K562 (cell line): ENCODE results near the gene COL4A4. TPM values are rescaled to one million over a fixed set of nuclear protein-coding genes. Genes with fewer than 3 reads are reported as not detected.

Source experiments
- ATAC-seq: fragments of 200-7000 bp; cut with Tn5 transposase; 3 replicates; pipeline ENCODE4 v1.9.1; 2020; ENCODE audit warnings: moderate library complexity
- BruUV-seq: library from RNA; stranded (reverse); fragments of 400-500 nt; replicated peaks from 2 replicates; lab custom pipeline; 2021; lab: Mats Ljungman, UMichigan
- CTCF ChIA-PET: fragments of 300-600 bp; formaldehyde crosslinking; extraction: SDS; loops from one replicate; lab custom pipeline; 2021; ENCODE audit warnings: low intra/inter-chr PET ratio; lab: Yijun Ruan, JAX
- POLR2A ChIA-PET: fragments of 300-600, 350-650 bp; sonication (Branson Sonifier 250); formaldehyde crosslinking; extraction: SDS; loops from one replicate; lab custom pipeline; 2021; ENCODE audit warnings: antibody characterized with exemption, inconsistent platforms; lab: Yijun Ruan, JAX
- DNase-seq, 4 experiments: peaks; one replicate each; pipeline versions ENCODE4 v3.0.0 to v3.0.0-alpha.2; 2011 to 2018; ENCODE audit warnings: low spot score in 3 of 4, mixed read lengths in 3 of 4; ENCODE audit errors: extremely low read depth in 1 of 4
- FAIRE-seq: peaks from 2 replicates; lab custom pipeline; 2011; peaks lifted over from hg19 to GRCh38; lab: Jason Lieb, UNC
- H2AFZ ChIP-seq: 2 replicates; pipeline ENCODE4 v1.6.0; 2011; ENCODE audit warnings: low read depth, low read length, control low read depth, inconsistent platforms
- H3K27ac ChIP-seq: fragments of 200-600 bp; 3 replicates; pipeline ENCODE4 v1.8.0; 2011; ENCODE audit warnings: low read depth, mild to moderate bottlenecking, control low read depth, inconsistent platforms, low read length, moderate library complexity, mixed read lengths; ENCODE audit errors: extremely low read depth
- H3K27me3 ChIP-seq, 2 experiments: fragments of 300-600 bp in 1 of 2; 2 replicates in 1 of 2; 3 replicates in 1 of 2; pipeline versions ENCODE4 v1.6.0 to v1.8.0; 2011; ENCODE audit warnings: inconsistent platforms in 2 of 2, low read length in 2 of 2, mild to moderate bottlenecking in 1 of 2, mixed read lengths in 1 of 2, moderate library complexity in 1 of 2; ENCODE audit not compliant: control insufficient read depth in 2 of 2, insufficient read depth in 2 of 2
- H3K36me3 ChIP-seq: fragments of 300-600 bp; 3 replicates; pipeline ENCODE4 v1.8.0; 2011; ENCODE audit warnings: mild to moderate bottlenecking, low read length, inconsistent platforms; ENCODE audit not compliant: control insufficient read depth, insufficient read depth
- H3K4me1 ChIP-seq, 2 experiments: fragments of 200-600 bp in 1 of 2; replicated peaks in 1 of 2; 2 replicates in 1 of 2; 3 replicates in 1 of 2; pipeline versions ENCODE4 v1.5.1 to v1.8.0; 2011; ENCODE audit warnings: inconsistent platforms in 2 of 2, low read length in 2 of 2, mild to moderate bottlenecking in 1 of 2, mixed read lengths in 1 of 2, moderate library complexity in 1 of 2; ENCODE audit not compliant: control insufficient read depth in 2 of 2, insufficient read depth in 2 of 2
- H3K4me2 ChIP-seq: 2 replicates; pipeline ENCODE4 v1.6.1; 2011; ENCODE audit warnings: low read length, control low read depth, inconsistent platforms, mixed read lengths; ENCODE audit not compliant: insufficient read depth
- H3K4me3 ChIP-seq: fragments of 200-600 bp; sonication (generic), shearing (Covaris generic); 2 replicates; pipeline ENCODE4 v1.5.1; 2016; ENCODE audit warnings: control low read depth, inconsistent platforms
- H3K79me2 ChIP-seq: fragments of 200-600 bp; 3 replicates; pipeline ENCODE4 v1.8.0; 2011; ENCODE audit warnings: low read length, inconsistent platforms; ENCODE audit not compliant: control insufficient read depth, insufficient read depth
- H3K9ac ChIP-seq, 2 experiments: 2 replicates each; pipeline versions ENCODE4 v1.6.0 to v1.6.1; 2011; ENCODE audit warnings: low read depth in 2 of 2, low read length in 2 of 2, control low read depth in 1 of 2, inconsistent platforms in 1 of 2, mild to moderate bottlenecking in 1 of 2, mixed read lengths in 1 of 2; ENCODE audit not compliant: insufficient read depth in 1 of 2
- H3K9me1 ChIP-seq: one replicate; pipeline ENCODE4 v1.6.0; 2011; ENCODE audit warnings: inconsistent platforms, mild to moderate bottlenecking, low read length, moderate library complexity; ENCODE audit not compliant: control insufficient read depth, insufficient read depth
- H3K9me3 ChIP-seq: replicated peaks from 2 replicates; pipeline ENCODE4 v1.5.1; 2011; ENCODE audit warnings: low read depth, low read length, inconsistent platforms; ENCODE audit not compliant: control insufficient read depth, insufficient read depth
- H4K20me1 ChIP-seq: replicated peaks from 2 replicates; pipeline ENCODE4 v1.6.1; 2011; ENCODE audit warnings: low read length, inconsistent platforms, mixed read lengths; ENCODE audit not compliant: control insufficient read depth, insufficient read depth
- BRCA1 ChIP-seq, 2 experiments: fragments of 450-650 bp in 1 of 2; sonication (generic) in 1 of 2; formaldehyde crosslinking in 1 of 2; IDR thresholded peaks; 2 replicates each; pipeline versions ENCODE4 v1.5.0 to v1.6.1; 2017 to 2020; ENCODE audit warnings: mild to moderate bottlenecking in 1 of 2, missing genetic modification reagents in 1 of 2
- BRF1 ChIP-seq: IDR thresholded peaks from 3 replicates; pipeline ENCODE4 v1.6.1; 2011; ENCODE audit warnings: borderline replicate concordance, mild to moderate bottlenecking; ENCODE audit not compliant: insufficient read length; ENCODE audit errors: extremely low read depth
- EP400 ChIP-seq: fragments of 450-650 bp; IDR thresholded peaks from 2 replicates; pipeline ENCODE4 v1.6.1; 2017; ENCODE audit warnings: antibody characterized with exemption, mild to moderate bottlenecking, moderate library complexity
- FOXA1 ChIP-seq: fragments of 450-650 bp; IDR thresholded peaks from 2 replicates; pipeline ENCODE4 v1.6.1; 2016; ENCODE audit warnings: mild to moderate bottlenecking, borderline replicate concordance
- KLF16 ChIP-seq: IDR thresholded peaks from 2 replicates; pipeline ENCODE4 v1.6.1; 2016; ENCODE audit warnings: antibody characterized with exemption
- MAFF ChIP-seq: IDR thresholded peaks from 2 replicates; pipeline ENCODE4 v1.6.1; 2012; ENCODE audit warnings: low read length, improper control_type of control experiment
- PHB ChIP-seq: fragments of 250-450 bp; sonication (Bioruptor Pico); IDR thresholded peaks from 2 replicates; pipeline ENCODE4 v1.5.0; 2021
- SMARCE1 ChIP-seq: fragments of 450-650 bp; IDR thresholded peaks from 2 replicates; pipeline ENCODE4 v1.7.1; 2016; ENCODE audit warnings: mild to moderate bottlenecking
- ZBTB17 ChIP-seq: fragments of 450-650 bp; formaldehyde crosslinking; IDR thresholded peaks from 2 replicates; pipeline ENCODE4 v1.4.0; 2020; ENCODE audit warnings: mild to moderate bottlenecking
- ZNF143 ChIP-seq: sonication (generic); formaldehyde crosslinking; IDR thresholded peaks from 2 replicates; pipeline ENCODE4 v1.9.0; 2022; ENCODE audit warnings: mild to moderate bottlenecking, missing genetic modification reagents
- ZNF408 ChIP-seq: fragments of 250-450 bp; sonication (Bioruptor Pico); IDR thresholded peaks from 2 replicates; pipeline ENCODE4 v1.4.0; 2020; ENCODE audit warnings: low read depth, mild to moderate bottlenecking, moderate library complexity
- WGBS: fragments of 100-300 bp; shearing (Covaris generic); methylation state at CpG from one replicate; pipeline ENCODE4 v1.1.6; 2016; ENCODE audit warnings: low coverage, mixed read lengths; ENCODE audit not compliant: insufficient coverage; ENCODE audit errors: missing lambda C conversion rate; 5-methylcytosine and 5-hydroxymethylcytosine counted together
- in situ Hi-C: fragments of 300-500 bp; cut with MboI; formaldehyde crosslinking; loops from 4 replicates; pipeline ENCODE4 v1.15.0; 2018; ENCODE audit warnings: inconsistent platforms, mixed read lengths
- intact Hi-C: fragments of 100-400 bp; cut with micrococcal nuclease; formaldehyde crosslinking; loops from 2 replicates; pipeline ENCODE4 v1.14.2; 2022
- polyA plus RNA-seq, 8 experiments: library from polyadenylated mRNA; depleted of rRNA in 4 of 8; stranded (reverse) in 5 of 8; unstranded in 3 of 8; fragments of >200 nt; fragmentation: Nextera tagmentation in 2 of 8; fragmentation: Illumina TruSeq in 1 of 8; extraction: Ambion mirVana in 2 of 8; extraction: Trizol in 1 of 8; gene quantifications; 2 replicates each; pipeline versions ENCODE4 v1.2.1 to v1.2.3, GENCODE V29; 2011 to 2014; ENCODE audit warnings: inconsistent platforms in 1 of 8, missing spikeins in 1 of 8
- total RNA-seq, 7 experiments: library from RNA; depleted of rRNA in 6 of 7; stranded (reverse); fragments of >200 nt in 6 of 7; fragmentation: Illumina TruSeq in 2 of 7; extraction: Trizol in 2 of 7; gene quantifications; 2 replicates each; pipeline versions ENCODE4 v1.2.1 to v1.2.3, GENCODE V29; 2011 to 2021; ENCODE audit warnings: low replicate concordance in 1 of 7
- TF ChIP-seq, protein P1 (sequence below): sonication (generic); formaldehyde crosslinking; IDR thresholded peaks from 2 replicates; pipeline ENCODE4 v1.9.0; 2022; ENCODE audit warnings: mild to moderate bottlenecking, missing genetic modification reagents
- TF ChIP-seq, protein P2 (sequence below): fragments of 450-650 bp; formaldehyde crosslinking; IDR thresholded peaks from 2 replicates; pipeline ENCODE4 v1.4.0; 2020; ENCODE audit warnings: mild to moderate bottlenecking

COL4A4 gene
- total and polyA plus RNA-seq, 9 of the 15 experiments (the other 6 are each of a cell fraction or from before 2014, with no cell fraction given): under 0.01 to 0.01 TPM; not detected in 7

DNA sequence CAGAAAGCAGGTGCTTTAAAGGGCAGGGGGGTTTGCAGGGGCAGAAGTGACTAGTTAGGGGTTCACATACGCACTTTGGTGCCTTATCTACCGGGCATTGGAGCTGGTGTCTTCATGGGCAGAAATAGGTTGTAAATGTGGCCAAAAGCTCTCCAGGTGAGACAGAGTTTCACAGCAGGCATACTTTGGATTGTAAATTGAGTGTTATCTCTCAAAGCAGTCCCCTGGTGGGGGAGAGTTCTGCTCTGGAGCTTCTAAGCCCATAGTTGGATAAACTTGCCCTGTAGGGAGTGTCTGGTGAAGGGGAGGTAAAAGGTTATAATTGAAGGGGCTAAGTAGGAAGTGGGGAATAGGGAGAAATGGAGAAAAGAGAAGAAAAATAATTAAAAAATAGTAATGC, 43.6 kb upstream of the COL4A4 start:
- CTCF ChIA-PET: no interaction called here
- in situ Hi-C loops: no loop called here

More for the DNA sequence above, 43.6 kb upstream of the COL4A4 start:
- FAIRE-seq: no peak
- whole genome bisulfite sequencing: 0% methylated on average over 2 of the region's 2 CpGs
- Histone ChIP-seq H4K20me1 (no peaks in the 10 kb centered on the region), H3K9me3 (no peaks in the 10 kb centered on the region), H3K4me1 (no peaks in the 10 kb centered on the region), H3K9me1 (no peaks in the 10 kb centered on the region), H3K27me3 (no peaks in the 10 kb centered on the region), H3K27ac (no peak overlapping the region), H3K4me2 (no peak overlapping the region), H3K9ac (no peak overlapping the region), H3K4me3 (no peak overlapping the region), H3K79me2 (no peaks in the 10 kb centered on the region), H3K36me3 (no peaks in the 10 kb centered on the region), H2AFZ (no peak overlapping the region)
- BruUV-seq: no TSS peak
- DNase-seq: no peak
- TF ChIP-seq EP400 (no peak), SMARCE1 (no peak), ZNF408 (CRISPR knock-in tag) (no peak), PHB (CRISPR knock-in tag) (no peak), KLF16 (no peak), BRF1 (no peak), MAFF (no peak), BRCA1 (IDR thresholded peaks at IDR 0.05) (no peak), BRCA1 (CRISPR knock-in tag; IDR thresholded peaks at IDR 0.05) (no peak), ZBTB17 (no peak), ZNF143 (no peak), FOXA1 (no peak)
- TF ChIP-seq, protein P1, sequence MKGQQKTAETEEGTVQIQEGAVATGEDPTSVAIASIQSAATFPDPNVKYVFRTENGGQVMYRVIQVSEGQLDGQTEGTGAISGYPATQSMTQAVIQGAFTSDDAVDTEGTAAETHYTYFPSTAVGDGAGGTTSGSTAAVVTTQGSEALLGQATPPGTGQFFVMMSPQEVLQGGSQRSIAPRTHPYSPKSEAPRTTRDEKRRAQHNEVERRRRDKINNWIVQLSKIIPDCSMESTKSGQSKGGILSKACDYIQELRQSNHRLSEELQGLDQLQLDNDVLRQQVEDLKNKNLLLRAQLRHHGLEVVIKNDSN (CRISPR knock-in tag): no peak
- TF ChIP-seq, protein P2, sequence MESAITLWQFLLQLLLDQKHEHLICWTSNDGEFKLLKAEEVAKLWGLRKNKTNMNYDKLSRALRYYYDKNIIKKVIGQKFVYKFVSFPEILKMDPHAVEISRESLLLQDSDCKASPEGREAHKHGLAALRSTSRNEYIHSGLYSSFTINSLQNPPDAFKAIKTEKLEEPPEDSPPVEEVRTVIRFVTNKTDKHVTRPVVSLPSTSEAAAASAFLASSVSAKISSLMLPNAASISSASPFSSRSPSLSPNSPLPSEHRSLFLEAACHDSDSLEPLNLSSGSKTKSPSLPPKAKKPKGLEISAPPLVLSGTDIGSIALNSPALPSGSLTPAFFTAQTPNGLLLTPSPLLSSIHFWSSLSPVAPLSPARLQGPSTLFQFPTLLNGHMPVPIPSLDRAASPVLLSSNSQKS (CRISPR knock-in tag): no peak
- intact Hi-C loops: no loop called here
- POLR2A ChIA-PET: no interaction called here
- ATAC-seq: no peak
